ENCODE measurements around the gene SLC12A5.

SLC12A5 gene

GRCh38 chr20:46056027-46056833 lies 27.2 kb downstream of the SLC12A5 start:
- TF ChIP-seq CTCF (conservative IDR thresholded peaks at IDR 0.05) (no peak), ZFX (IDR thresholded peaks at IDR 0.05) (no peak)
- no peak overlapping the region for H3K27ac ChIP-seq

- no peak overlapping the region for H3K27ac ChIP-seq
- TF ChIP-seq ZFX (IDR thresholded peaks at IDR 0.05), result no peak
- no peak for TF ChIP-seq CTCF (conservative IDR thresholded peaks at IDR 0.05)
These were observed 28.2 kb downstream of the SLC12A5 start for GRCh38 chr20:46056970-46057855.

- no peak for TF ChIP-seq ZFX (IDR thresholded peaks at IDR 0.05)
- TF ChIP-seq CTCF (conservative IDR thresholded peaks at IDR 0.05), result no peak
- no peak overlapping the region for H3K27ac ChIP-seq
These were observed 29.0 kb downstream of the SLC12A5 start for GRCh38 chr20:46057856-46058598.

- TF ChIP-seq CTCF (conservative IDR thresholded peaks at IDR 0.05), result no peak
- no peak for TF ChIP-seq ZFX (IDR thresholded peaks at IDR 0.05)
- H3K27ac ChIP-seq, result no peak overlapping the region
These were observed 29.7 kb downstream of the SLC12A5 start for GRCh38 chr20:46058599-46059281.

- TF ChIP-seq ZFX (IDR thresholded peaks at IDR 0.05) (no peak), CTCF (conservative IDR thresholded peaks at IDR 0.05) (no peak)
- H3K27ac ChIP-seq, result no peak overlapping the region
These were observed 31.4 kb downstream of the SLC12A5 start for GRCh38 chr20:46060301-46060881.

- no peak overlapping the region for H3K27ac ChIP-seq
- TF ChIP-seq CTCF (conservative IDR thresholded peaks at IDR 0.05) (no peak), ZFX (IDR thresholded peaks at IDR 0.05) (no peak)
These were observed 32.0 kb downstream of the SLC12A5 start for GRCh38 chr20:46060975-46061374.

All from C4-2B (cell line).